SU-DHL-6 (cell line): ENCODE measurements around the gene GCNT1.
"Not testable (repeated sequence)": the region's sequence is repeated elsewhere in the genome, so short reads cannot be mapped to it uniquely, and the experiment has no call there.

ENCODE experiments used
- H2AFZ ChIP-seq: fragments of 200-600 bp; sonication (generic); 2 replicates; pipeline ENCODE4 v1.6.1; 2014; ENCODE audit warnings: low read depth, mild to moderate bottlenecking, moderate library complexity, mixed read lengths, antibody characterized with exemption, low read length; ENCODE audit not compliant: severe bottlenecking
- H3F3A ChIP-seq: fragments of 200-600 bp; shearing (Covaris generic); 2 replicates; pipeline ENCODE4 v1.6.0; 2016; ENCODE audit warnings: antibody characterized with exemption, mild to moderate bottlenecking; ENCODE audit not compliant: insufficient read depth
- H3K27ac ChIP-seq: fragments of 200-600 bp; sonication (generic); 2 replicates; pipeline ENCODE4 v1.5.1; 2016; ENCODE audit warnings: low read depth, mild to moderate bottlenecking, low read length, moderate library complexity, mixed read lengths
- H3K27me3 ChIP-seq: fragments of 200-600 bp; sonication (generic), shearing (Covaris generic); 2 replicates; pipeline ENCODE4 v1.6.0; 2014; ENCODE audit warnings: mild to moderate bottlenecking, low read length
- H3K36me3 ChIP-seq: fragments of 200-600 bp; sonication (generic); 2 replicates; pipeline ENCODE4 v1.6.1; 2014; ENCODE audit warnings: mild to moderate bottlenecking, low read length, mixed read lengths
- H3K4me2 ChIP-seq: fragments of 300-600, 200-600 bp; shearing (Covaris generic), sonication (generic); 2 replicates; pipeline ENCODE4 v1.6.0; 2014; ENCODE audit warnings: low read length, low read depth, mild to moderate bottlenecking; ENCODE audit not compliant: poor library complexity, severe bottlenecking
- H3K4me3 ChIP-seq: fragments of 200-600 bp; sonication (generic); 2 replicates; pipeline ENCODE4 v1.5.1; 2014; ENCODE audit warnings: antibody characterized with exemption, low read length, mild to moderate bottlenecking, mixed read lengths; ENCODE audit not compliant: insufficient read depth, poor library complexity, severe bottlenecking
- H3K79me2 ChIP-seq: fragments of 200-600 bp; sonication (generic); 2 replicates; pipeline ENCODE4 v1.6.1; 2014; ENCODE audit warnings: mild to moderate bottlenecking, low read length, moderate library complexity; ENCODE audit not compliant: insufficient read depth
- H3K9ac ChIP-seq: fragments of 200-600 bp; sonication (generic); 2 replicates; pipeline ENCODE4 v1.7.0; 2014; ENCODE audit warnings: mild to moderate bottlenecking, low read length
- H3K9me2 ChIP-seq: fragments of 200-600 bp; sonication (generic); replicated peaks from 2 replicates; pipeline ENCODE4 v1.6.1; 2014; ENCODE audit warnings: low read length; ENCODE audit not compliant: insufficient read depth
- H3K9me3 ChIP-seq: fragments of 200-600 bp; sonication (generic); 2 replicates; pipeline ENCODE4 v1.6.1; 2014; ENCODE audit warnings: low read length, mixed read lengths; ENCODE audit not compliant: insufficient read depth
- H4K20me1 ChIP-seq: fragments of 200-600 bp; sonication (generic); 2 replicates; pipeline ENCODE4 v1.6.1; 2014; ENCODE audit warnings: low read depth, mild to moderate bottlenecking, antibody characterized with exemption, low read length, moderate library complexity, mixed read lengths
- CTCF ChIP-seq: fragments of 200-600 bp; sonication (generic); IDR thresholded peaks from one replicate; pipeline ENCODE4 v1.5.1; 2017; ENCODE audit warnings: antibody characterized with exemption, mild to moderate bottlenecking, low read length, moderate library complexity; ENCODE audit not compliant: insufficient read depth, poor library complexity, severe bottlenecking
- EZH2phosphoT487 ChIP-seq: fragments of 200-600 bp; sonication (generic), shearing (Covaris generic); conservative IDR thresholded peaks from 2 replicates; pipeline ENCODE4 v1.6.1; 2018; ENCODE audit warnings: mild to moderate bottlenecking, antibody characterized with exemption, low read length, moderate library complexity, mixed read lengths

The GCNT1 gene

GRCh38 chr9:76478226-76478625, 19.2 kb downstream of the GCNT1 start:
- peaks cover 16% of the 10 kb centered on the region for H3F3A ChIP-seq
- H3K9me2 ChIP-seq: no peaks in the 10 kb centered on the region
- H3K9me3 ChIP-seq: peaks cover 12% of the 10 kb centered on the region; the same call in 1 of the 2 replicates
- no peaks in the 10 kb centered on the region for H3K27me3 ChIP-seq
- peaks cover 13% of the 10 kb centered on the region for H3K36me3 ChIP-seq
- H3K79me2 ChIP-seq: peaks cover 65% of the 10 kb centered on the region
- H2AFZ ChIP-seq: no peak overlapping the region
- H3K27ac ChIP-seq: no peak overlapping the region
- no peak overlapping the region for H3K4me2 ChIP-seq
- no peaks in the 10 kb centered on the region for H4K20me1 ChIP-seq
- no peak for TF ChIP-seq CTCF
- no peak for TF ChIP-seq EZH2phosphoT487
- no peak overlapping the region for H3K4me3 ChIP-seq
- H3K9ac ChIP-seq: no peak overlapping the region

GRCh38 chr9:76479337-76479736, 20.4 kb downstream of the GCNT1 start:
- H3F3A ChIP-seq, H3K9ac ChIP-seq, H3K4me3 ChIP-seq, H2AFZ ChIP-seq, H3K4me2 ChIP-seq, H3K27me3 ChIP-seq, H4K20me1 ChIP-seq, H3K9me2 ChIP-seq, H3K27ac ChIP-seq: not testable (repeated sequence)
- peaks cover 12% of the 10 kb centered on the region; the same call in 1 of the 2 replicates for H3K9me3 ChIP-seq
- peaks cover 13% of the 10 kb centered on the region for H3K36me3 ChIP-seq
- H3K79me2 ChIP-seq: peaks cover 66% of the 10 kb centered on the region

GRCh38 chr9:76486151-76486550, 27.2 kb downstream of the GCNT1 start:
- TF ChIP-seq CTCF (no peak), EZH2phosphoT487 (no peak)
- no peak overlapping the region for H3K4me2 ChIP-seq
- H3K27me3 ChIP-seq: no peaks in the 10 kb centered on the region
- H3F3A ChIP-seq: no peaks in the 10 kb centered on the region
- no peak overlapping the region for H3K4me3 ChIP-seq
- H3K27ac ChIP-seq: no peak overlapping the region
- no peak overlapping the region for H3K9ac ChIP-seq
- no peak overlapping the region for H2AFZ ChIP-seq
- no peaks in the 10 kb centered on the region for H3K9me3 ChIP-seq
- no peaks in the 10 kb centered on the region for H3K9me2 ChIP-seq
- H3K36me3 ChIP-seq: no peaks in the 10 kb centered on the region
- no peaks in the 10 kb centered on the region for H4K20me1 ChIP-seq
- H3K79me2 ChIP-seq: peaks cover 83% of the 10 kb centered on the region

GRCh38 chr9:76490249-76490990, 31.4 kb downstream of the GCNT1 start:
- H3K9me3 ChIP-seq: no peaks in the 10 kb centered on the region
- no peak overlapping the region for H3K4me2 ChIP-seq
- no peak overlapping the region for H3K9ac ChIP-seq
- H3K27ac ChIP-seq: no peak overlapping the region; the same call in 1 of the 2 replicates
- no peaks in the 10 kb centered on the region for H3K9me2 ChIP-seq
- no peaks in the 10 kb centered on the region for H3K27me3 ChIP-seq
- H4K20me1 ChIP-seq: no peaks in the 10 kb centered on the region
- H3F3A ChIP-seq: no peaks in the 10 kb centered on the region
- peaks cover 61% of the 10 kb centered on the region for H3K79me2 ChIP-seq
- H3K36me3 ChIP-seq: no peaks in the 10 kb centered on the region
- H2AFZ ChIP-seq: no peak overlapping the region
- no peak for TF ChIP-seq EZH2phosphoT487
- no peak for TF ChIP-seq CTCF
- H3K4me3 ChIP-seq: no peak overlapping the region

GRCh38 chr9:76491056-76491455, 32.1 kb downstream of the GCNT1 start:
- not testable (repeated sequence) for H2AFZ ChIP-seq, H3K4me3 ChIP-seq, H3K27ac ChIP-seq, H3K9me2 ChIP-seq, H3F3A ChIP-seq, H3K4me2 ChIP-seq, H3K36me3 ChIP-seq, H3K27me3 ChIP-seq, H4K20me1 ChIP-seq, H3K9me3 ChIP-seq, H3K9ac ChIP-seq
- H3K79me2 ChIP-seq: peaks cover 59% of the 10 kb centered on the region
